GM19099 (cell line): Measurements from ENCODE around the gene ACSF3.

Experiments
- POLR2A ChIP-seq: IDR thresholded peaks from 3 replicates; pipeline ENCODE4 v1.6.1; 2011; ENCODE audit warnings: low read depth; ENCODE audit not compliant: insufficient read length; ENCODE audit errors: extremely low read depth

The ACSF3 gene

DNA sequence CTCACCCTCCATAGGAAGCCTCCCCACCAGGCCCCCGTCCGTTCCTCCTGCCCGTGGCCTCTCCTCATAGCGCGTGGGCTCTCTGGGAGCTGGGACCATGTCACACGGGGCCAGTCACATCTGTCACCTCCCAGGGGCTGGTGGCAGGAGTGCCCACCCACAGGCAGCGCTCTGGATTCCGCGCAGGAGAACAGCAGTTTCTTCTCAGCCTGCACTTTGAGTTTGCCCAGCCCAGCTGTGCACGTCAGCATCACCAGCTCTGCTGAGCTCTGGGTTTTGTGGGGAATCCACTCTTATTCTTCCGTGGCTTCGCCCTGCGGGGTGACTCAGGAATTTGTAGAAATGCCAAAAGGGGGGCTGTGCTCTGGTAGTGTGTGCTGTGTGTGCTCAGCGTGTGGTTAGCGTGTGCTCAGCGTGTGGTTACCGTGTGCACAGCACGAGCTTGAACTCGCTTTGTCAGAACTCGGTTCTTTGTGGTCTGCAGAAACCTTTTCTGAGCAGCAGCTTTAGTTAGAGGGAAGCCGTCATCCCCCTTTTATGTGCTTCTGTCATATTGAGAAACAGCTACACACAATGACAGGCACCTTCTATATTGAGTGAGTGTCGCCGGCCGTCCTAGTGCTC, 3.2 kb downstream of the ACSF3 start:
- no peak for TF ChIP-seq POLR2A

DNA sequence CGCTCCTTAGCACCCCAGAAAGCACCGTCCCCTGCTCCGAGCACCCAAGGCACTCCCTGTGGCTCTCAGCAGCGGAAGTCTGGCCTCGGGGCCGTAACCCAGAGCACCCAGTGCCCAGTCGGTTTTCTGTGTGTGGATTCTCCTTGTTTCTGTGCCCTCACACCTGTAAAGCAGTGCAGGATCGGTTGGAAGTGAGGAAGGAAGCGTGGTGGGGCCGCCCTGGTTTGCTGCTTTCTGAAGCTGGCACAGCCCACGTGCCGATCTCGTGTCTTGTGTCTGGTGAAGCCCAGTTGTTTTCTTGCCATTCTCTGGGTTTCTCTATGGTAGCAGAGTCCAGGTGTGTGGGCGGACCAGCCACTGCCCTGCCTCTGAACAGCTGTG, 3.7 kb downstream of the ACSF3 start:
- TF ChIP-seq POLR2A = no peak

DNA sequence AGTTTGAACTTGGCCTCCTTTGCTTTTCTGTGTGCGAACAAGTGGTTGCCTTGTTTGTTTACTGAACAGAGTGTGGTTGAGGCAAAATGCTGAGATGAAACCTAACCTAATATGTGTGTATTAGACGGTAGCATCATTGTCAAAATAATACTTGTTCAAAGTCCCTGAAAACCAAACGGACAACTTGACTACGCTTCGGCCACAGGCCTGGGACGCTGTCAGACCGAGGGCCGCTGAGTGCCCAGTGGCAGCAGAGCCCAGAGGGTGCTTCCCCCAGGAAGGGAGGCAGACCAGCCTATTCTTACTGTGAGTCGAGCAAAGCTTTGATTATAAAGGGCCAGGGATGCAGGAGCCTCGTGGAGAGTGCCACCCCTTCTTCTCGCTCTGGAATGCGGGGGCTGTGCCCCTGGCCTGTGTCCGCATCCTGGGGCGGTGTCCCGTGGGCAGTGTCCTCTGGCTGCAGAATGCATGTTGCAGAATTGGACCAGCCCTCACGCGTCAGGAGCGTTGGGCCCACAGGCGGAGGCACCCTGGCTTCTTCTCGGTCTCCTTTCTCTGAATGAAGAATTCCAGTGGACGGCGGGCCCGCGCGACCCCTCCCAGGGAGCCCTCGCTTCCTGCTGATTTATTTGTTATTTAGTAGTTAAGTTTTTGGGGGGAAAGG, 5.2 kb downstream of the ACSF3 start:
- TF ChIP-seq POLR2A = no peak

DNA sequence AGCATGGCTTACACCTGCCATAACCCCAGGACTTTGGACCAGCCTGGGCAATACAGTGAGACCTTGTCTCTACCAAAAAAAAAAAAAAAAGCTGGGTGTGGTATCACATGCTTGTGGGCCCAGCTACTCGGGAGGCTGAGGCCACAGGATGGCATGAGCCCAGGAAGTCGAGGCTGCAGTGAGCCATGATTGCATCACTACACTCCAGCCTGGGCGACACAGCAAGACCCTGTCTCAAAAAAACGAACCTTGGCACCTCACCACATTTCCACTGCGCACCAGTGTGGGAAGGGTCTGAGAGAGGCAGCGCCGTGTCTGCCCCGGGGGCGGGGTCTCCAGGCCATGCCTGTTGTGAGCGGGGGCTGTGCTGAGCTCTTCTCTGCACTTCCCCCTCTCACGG, 6.3 kb downstream of the ACSF3 start:
- TF ChIP-seq POLR2A = no peak

DNA sequence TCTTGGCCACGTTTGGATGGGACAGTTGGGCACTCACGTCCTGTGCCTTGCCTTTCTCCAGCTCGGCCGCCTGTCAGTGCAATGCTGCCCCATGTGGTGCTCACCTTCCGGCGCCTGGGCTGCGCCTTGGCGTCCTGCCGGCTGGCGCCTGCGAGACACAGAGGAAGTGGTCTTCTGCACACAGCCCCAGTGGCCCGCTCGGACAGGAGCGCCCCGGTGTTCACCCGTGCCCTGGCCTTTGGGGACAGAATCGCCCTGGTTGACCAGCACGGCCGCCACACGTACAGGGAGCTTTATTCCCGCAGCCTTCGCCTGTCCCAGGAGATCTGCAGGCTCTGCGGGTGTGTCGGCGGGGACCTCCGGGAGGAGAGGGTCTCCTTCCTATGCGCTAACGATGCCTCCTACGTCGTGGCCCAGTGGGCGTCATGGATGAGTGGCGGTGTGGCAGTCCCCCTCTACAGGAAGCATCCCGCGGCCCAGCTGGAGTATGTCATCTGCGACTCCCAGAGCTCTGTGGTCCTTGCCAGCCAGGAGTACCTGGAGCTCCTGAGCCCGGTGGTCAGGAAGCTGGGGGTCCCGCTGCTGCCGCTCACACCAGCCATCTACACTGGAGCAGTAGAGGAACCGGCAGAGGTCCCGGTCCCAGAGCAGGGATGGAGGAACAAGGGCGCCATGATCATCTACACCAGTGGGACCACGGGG, 7.1 kb downstream of the ACSF3 start:
- no peak for TF ChIP-seq POLR2A

DNA sequence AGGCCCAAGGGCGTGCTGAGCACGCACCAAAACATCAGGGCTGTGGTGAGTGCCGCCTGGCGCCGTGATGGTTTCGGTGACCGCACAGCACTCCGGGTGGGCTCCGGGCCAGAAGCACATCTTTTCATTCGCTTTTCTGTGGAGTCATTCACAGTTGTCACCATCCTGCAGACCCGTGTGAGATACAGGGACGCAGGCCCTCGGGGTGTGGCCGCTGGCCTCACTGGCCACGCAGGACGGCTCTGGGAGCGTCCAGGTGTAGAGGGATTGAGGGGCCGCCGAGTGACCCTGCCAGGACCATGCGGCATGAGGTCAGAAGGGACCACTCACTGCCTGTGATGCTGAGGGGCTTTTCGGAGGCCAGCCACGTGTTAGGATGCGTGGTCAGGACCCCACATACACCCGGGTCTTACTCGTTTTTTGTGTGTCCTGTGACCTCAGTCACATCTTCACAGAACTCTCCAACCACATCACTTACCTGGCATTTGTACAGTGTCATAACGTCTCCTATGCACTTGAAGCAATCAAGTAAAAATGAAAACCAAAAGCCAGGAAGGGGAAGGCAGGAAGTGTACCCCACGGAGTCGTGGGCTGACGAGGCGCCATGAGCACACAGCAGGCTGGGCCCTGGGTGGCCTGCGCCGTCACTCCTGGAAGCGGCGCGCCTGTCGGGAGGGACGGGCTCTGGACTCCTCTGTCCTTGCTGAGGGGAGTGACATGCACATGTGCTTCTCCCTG, 7.8 kb downstream of the ACSF3 start:
- no peak for TF ChIP-seq POLR2A

DNA sequence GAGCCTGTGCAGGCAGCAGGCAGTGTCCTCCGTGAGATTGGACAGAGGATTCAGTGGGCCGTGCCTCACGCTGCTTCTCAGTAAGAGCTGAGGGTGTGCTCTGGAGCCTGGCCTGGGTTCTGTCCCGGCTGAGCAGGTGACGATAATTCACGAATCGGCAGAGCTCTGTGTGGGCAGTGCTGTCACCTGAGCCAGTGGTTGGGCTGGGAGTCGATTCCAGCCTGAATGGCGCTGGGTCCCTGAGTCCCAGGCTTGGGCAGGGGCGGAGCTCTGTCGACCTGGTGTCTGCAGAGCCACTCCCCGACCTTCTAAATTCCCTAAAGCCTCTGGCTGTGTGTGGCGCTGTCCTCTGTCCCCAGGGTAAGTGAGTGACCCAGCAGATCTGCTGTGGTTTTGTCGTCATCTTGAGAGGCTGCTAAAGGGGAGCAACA, 8.4 kb downstream of the ACSF3 start:
- TF ChIP-seq POLR2A = no peak

DNA sequence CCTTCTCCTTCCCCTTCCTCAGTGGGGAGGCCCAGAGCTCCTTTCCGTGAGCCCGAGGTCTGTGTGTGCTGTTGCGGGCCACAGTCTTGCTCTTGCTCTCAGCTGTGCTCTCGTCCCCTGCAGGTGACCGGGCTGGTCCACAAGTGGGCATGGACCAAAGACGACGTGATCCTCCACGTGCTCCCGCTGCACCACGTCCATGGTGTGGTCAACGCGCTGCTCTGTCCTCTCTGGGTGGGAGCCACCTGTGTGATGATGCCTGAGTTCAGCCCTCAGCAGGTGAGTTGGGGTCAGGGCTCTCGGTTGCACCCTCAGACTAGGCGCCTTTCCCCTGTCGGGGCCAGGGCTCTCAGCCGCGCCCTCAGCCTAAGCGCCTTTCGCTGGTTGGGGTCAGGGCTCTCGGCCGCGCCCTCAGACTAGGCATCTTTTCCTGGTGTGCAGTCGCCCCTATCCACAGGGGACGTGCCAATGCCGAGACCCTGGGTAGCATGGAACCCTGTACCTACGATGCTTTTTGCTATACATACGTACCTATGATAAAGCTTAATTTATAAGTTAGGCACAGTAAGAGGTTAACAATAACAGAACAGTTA, 8.9 kb downstream of the ACSF3 start:
- no peak for TF ChIP-seq POLR2A

DNA sequence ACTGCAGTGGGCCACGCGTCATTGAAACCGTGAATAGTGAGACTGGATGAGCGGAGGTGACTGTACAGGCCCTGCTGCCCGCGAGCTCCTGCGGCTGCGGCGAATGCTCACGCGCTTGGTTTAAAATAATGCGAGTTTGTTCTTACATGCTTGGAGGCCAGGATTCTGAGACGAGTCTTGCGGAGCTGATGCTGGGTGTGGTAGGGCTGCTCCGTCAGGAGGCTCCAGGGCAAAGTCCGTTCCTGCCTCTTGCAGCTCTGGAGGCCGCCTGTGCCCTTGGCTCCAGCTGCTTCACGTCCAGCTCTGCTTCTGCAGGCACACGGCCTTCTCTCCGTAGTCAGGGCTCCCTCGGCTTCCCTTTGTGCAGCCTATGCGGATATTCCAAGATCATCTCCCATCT, 9.5 kb downstream of the ACSF3 start:
- no peak for TF ChIP-seq POLR2A

DNA sequence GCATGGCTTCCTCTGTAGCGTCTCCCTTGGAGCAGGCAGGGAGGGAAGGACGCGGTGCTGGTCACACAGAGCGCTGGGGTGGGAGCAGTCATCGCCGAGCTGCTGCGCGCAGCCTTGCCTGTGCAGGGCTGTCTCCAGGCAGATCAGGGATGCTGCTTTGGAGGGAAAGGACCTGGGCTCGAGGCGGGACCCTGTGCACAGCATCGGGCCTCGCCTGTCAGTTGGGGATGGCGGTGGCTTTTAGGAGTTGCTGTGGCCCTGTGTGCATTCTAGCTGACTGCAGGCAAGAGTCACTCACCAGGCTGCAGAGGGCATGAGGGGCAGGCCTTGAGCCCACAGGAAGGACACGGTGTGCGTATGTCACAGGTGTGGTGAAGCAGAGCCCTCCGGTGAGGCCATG, 10.1 kb downstream of the ACSF3 start:
- TF ChIP-seq POLR2A = no peak

DNA sequence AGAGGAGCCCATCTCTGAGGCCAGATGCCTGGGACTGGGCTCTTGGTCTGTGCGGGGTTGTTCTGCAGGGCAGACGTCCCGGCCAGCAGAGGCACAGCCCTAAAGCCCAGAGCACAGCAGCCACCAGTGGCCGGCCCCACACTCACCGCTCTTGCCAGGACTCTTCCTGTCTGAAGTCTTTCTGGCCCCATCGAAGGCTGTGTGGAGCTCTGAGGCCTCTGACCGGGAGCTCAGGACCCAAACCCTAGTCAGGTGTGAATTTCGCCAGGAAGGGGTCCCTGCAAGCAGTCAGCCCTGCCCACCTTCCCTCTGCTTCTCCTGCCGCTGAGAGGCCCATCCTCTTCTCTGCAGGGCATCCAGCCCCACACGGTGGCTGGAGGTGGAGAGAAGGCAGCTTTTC, 10.7 kb downstream of the ACSF3 start:
- no peak for TF ChIP-seq POLR2A

DNA sequence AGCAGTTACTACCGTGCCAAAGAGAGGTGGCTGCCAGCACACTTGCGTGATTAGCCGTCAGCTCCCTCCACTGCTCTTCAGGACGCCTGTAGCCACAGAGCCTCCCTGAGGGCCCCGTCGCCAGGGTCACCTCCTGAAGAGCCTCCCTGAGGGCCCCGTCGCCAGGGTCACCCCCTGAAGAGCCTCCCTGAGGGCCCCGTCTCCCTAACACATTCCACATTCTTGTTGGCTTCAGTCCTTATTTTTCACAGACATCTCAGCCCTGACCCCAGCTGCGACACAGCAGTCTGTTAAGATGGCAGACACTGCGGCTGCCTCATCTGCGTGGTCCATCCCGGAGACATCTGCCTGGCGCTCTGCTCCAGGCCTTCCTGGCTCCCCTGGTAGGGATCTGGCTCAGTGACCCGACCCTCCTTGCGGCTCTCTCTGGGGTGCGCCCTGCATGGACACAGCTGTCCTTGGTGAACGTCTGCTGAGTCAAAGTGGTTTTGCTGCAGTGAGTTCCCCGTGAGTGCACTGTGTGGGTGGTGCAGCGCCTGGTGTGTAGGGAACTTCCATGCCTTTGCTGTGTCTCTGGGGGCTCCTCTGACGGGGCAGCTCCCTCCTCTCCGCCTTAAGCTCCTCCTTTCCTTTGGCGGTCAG, 11.4 kb downstream of the ACSF3 start:
- TF ChIP-seq POLR2A = no peak

DNA sequence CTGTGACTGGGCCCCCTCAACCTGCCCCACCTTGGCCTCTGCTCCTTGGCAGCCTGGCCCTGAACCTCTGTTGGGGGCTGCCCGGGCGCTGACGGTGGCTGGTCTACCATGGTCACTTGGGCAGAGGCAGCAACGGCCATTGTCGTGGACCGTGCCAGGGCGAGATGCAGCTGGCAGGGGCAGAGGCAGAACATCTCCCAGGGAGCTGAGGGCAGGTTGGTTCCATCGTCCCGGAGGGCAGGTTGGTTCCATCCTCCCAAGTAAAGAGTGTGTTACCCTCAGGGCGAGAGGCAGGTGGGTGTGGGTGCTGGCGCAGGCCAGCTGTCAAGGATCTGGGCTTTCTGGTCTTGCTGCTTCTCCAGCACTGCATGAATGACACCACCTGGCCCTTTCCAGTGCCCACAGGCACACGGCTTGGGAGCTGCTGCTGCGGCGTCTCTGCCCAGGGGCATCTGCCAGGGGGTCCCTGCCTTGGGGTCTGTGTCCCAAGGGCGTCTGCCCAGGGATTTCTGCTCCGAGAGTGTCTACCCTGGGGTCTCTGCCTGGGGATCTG, 12.0 kb downstream of the ACSF3 start:
- TF ChIP-seq POLR2A = no peak

DNA sequence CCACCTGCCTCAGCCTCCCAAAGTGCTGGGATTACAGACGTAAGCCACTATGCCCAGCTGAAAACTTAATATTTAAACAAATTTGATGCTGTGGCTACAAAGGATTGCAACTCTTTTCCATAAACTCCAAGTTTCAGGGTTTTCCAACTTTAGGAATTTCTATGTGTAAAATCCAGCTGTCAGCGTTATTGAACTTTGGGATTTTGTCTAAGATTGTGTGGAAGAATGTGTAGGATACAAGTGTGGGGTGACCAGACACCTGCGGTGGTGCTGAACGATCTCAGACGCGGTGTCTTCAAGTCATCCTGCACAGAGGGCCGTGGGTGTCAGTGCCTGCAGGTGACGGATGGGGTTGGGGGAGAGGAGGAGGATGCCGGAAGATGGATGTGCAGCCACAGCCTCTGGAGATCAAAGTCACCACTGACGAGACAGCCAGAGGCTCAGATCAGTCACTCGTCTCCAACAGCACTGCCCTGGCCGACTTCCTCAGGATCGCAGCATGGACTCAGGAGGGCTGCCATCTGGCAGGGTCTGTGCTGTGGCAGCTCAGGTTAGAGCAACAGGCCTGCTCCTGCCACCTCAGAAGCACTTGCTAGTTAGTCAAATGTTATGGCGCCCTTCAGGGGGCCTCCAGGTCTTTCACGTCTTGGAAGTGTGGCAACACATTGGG, 13.0 kb downstream of the ACSF3 start:
- TF ChIP-seq POLR2A = no peak

DNA sequence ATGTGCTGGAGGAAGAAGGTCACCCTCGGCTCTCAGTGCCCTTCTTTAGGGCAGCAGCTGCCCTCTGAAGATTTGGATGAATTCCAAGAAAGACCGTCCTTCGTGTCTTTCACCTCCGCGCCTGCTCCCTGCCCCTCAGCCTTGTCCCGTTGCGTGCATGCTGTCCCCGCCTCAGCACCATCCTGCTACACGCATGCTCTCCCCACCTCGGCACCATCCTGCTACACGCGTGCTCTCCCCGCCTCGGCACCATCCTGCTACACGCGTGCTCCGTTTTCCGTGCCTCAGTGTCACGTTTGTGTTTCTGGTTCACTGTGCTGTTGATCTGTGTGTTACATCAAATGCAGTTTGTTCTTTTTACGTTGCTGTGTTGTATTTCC, 13.5 kb downstream of the ACSF3 start:
- TF ChIP-seq POLR2A = no peak

DNA sequence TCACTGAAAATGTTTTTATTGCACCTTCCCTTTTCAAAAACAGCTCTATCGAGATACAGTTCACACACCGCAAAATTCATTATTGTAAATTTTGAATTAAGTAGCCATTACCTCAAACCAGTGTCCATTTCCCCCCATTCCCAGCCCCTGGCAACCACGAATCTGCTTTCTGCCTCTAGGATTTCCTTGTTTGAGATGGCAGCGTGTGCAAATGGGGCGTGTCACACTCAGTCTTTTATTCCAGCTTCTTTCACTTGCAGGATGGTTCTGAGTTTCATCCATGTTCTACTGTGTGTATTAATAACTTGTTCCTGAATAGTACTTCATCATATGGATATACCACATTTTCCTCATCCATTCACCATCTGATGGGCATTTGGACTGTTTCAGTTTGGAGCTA, 14.8 kb downstream of the ACSF3 start:
- TF ChIP-seq POLR2A = no peak
